Measurements from ENCODE around the gene CREB3L4.

DNA sequence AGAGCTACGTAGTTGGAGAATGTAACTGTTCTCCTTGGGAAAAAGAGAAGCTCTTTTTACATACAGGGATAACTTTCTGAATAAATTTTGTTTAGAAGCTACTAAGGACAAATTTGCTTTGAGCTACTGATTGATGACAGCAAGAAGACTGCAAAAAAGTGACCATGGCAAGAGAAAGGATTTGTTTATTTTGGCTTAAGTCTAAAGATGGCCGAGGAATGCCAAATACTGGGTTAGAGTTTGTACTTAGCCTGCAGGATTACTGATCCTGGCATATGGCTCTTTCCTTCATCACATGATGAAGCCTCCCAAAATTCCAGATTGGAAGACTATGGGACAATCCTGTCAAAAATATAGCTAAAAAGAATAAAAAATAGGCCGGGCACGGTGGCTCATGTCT lies 51.6 kb downstream of the CREB3L4 start:
- TF ChIP-seq POU6F1 (CRISPR knock-in tag; IDR thresholded peaks at IDR 0.05; ENCODE audit: borderline replicate concordance, low read depth) (no peak), TCF4 (CRISPR knock-in tag; IDR thresholded peaks at IDR 0.05; ENCODE audit: borderline replicate concordance) (no peak)

All from SK-N-SH treated with all-trans-retinoic acid at 6 μM for 48 hours (cell line).